Chondrocyte (in vitro differentiated cells): ENCODE measurements around the gene KLK11. TPM values are rescaled to one million over a fixed set of nuclear protein-coding genes. Genes with fewer than 3 reads are reported as not detected.

Experiments used
- DNase-seq: peaks from one replicate; pipeline ENCODE4 v3.0.0; 2021; ENCODE audit warnings: mixed read lengths, low spot score
- H3K27ac Mint-ChIP-seq: one replicate; pipeline ENCODE4 v1.8.0; 2021; ENCODE audit warnings: mild to moderate bottlenecking, moderate library complexity, mixed read lengths; ENCODE audit not compliant: unreplicated experiment
- H3K27me3 Mint-ChIP-seq: 2 replicates; pipeline ENCODE4 v1.8.0; 2021; ENCODE audit warnings: low read depth, mixed read lengths
- H3K36me3 Mint-ChIP-seq: 2 replicates; pipeline ENCODE4 v1.8.0; 2021; ENCODE audit warnings: low read depth, mixed read lengths
- H3K4me1 Mint-ChIP-seq: 2 replicates; pipeline ENCODE4 v1.8.0; 2021; ENCODE audit warnings: low read depth, mild to moderate bottlenecking, mixed read lengths
- H3K4me3 Mint-ChIP-seq: one replicate; pipeline ENCODE4 v1.8.0; 2021; ENCODE audit warnings: mild to moderate bottlenecking, moderate library complexity, mixed read lengths; ENCODE audit not compliant: unreplicated experiment
- H3K9me3 Mint-ChIP-seq: 2 replicates; pipeline ENCODE4 v1.8.0; 2021; ENCODE audit warnings: low read depth, mixed read lengths
- total RNA-seq: library from RNA; stranded (reverse); gene quantifications from 3 replicates; pipeline ENCODE4 v1.2.1, GENCODE V29; 2021
- TF ChIP-seq, protein P1 (sequence below): fragments of 200-600 bp; sonication (generic); IDR thresholded peaks from 2 replicates; pipeline ENCODE4 v1.5.0; 2021; ENCODE audit warnings: antibody characterized with exemption, mild to moderate bottlenecking, moderate library complexity

KLK11 gene
- total RNA-seq, 1 donor from 2014 or later: not detected

DNA sequence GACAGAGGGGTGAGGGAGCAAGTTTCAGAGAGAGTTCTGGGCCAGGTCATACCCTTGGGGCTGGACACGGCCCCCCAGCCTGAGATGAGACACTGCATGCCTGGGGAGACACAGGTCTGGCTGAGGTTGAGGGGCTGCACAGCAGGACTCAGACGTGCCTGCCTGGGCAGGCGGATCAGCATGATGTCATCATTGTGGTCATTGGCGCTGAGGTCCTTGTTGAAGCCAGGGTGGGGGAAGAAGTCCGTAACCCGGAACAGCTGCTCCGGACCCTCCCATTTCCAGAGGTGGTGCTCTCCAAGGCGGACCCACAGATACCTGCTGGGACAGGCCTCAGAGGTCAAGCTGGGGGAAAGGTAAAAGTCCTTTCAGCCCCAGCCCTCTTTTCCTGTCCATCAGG is 20.0 kb downstream of the KLK11 start:
- no peaks in the 10 kb centered on the region for H3K9me3 Mint-ChIP-seq
- no peaks in the 10 kb centered on the region for H3K4me1 Mint-ChIP-seq
- no peak overlapping the region for H3K27ac Mint-ChIP-seq

DNA sequence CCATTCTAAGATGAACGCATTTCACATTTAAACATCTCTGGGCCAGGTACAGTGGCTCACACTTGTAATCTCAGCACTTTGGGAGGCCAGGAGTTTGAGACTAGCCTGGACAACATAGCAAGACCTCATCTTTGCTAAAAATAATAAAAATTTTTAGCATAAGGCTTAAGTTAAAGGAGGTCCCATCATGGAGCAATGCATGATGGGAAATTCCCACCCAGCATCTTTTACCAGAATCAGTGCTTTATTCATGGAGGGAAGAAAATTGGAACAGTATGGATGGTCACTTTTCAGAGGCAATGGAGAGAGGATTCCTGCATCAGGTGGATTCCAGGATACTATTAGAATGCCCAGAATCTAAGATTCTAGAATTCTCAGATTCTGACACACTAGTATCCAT is 21.2 kb downstream of the KLK11 start:
- no peaks in the 10 kb centered on the region for H3K9me3 Mint-ChIP-seq
- peaks cover 29% of the 10 kb centered on the region for H3K27me3 Mint-ChIP-seq
- no peak overlapping the region for H3K27ac Mint-ChIP-seq
- TF ChIP-seq, protein P1, sequence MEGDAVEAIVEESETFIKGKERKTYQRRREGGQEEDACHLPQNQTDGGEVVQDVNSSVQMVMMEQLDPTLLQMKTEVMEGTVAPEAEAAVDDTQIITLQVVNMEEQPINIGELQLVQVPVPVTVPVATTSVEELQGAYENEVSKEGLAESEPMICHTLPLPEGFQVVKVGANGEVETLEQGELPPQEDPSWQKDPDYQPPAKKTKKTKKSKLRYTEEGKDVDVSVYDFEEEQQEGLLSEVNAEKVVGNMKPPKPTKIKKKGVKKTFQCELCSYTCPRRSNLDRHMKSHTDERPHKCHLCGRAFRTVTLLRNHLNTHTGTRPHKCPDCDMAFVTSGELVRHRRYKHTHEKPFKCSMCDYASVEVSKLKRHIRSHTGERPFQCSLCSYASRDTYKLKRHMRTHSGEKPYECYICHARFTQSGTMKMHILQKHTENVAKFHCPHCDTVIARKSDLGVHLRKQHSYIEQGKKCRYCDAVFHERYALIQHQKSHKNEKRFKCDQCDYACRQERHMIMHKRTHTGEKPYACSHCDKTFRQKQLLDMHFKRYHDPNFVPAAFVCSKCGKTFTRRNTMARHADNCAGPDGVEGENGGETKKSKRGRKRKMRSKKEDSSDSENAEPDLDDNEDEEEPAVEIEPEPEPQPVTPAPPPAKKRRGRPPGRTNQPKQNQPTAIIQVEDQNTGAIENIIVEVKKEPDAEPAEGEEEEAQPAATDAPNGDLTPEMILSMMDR: no peak
- no peaks in the 10 kb centered on the region for H3K36me3 Mint-ChIP-seq
- no peak for DNase-seq
- H3K4me1 Mint-ChIP-seq: no peaks in the 10 kb centered on the region
- H3K4me3 Mint-ChIP-seq: no peak overlapping the region

More for the DNA sequence above, 20.0 kb downstream of the KLK11 start:
- no peak for DNase-seq
- Mint-ChIP-seq H3K4me3 (no peak overlapping the region), H3K36me3 (no peaks in the 10 kb centered on the region), H3K27me3 (peaks cover 31% of the 10 kb centered on the region)
- TF ChIP-seq, protein P1: no peak

DNA sequence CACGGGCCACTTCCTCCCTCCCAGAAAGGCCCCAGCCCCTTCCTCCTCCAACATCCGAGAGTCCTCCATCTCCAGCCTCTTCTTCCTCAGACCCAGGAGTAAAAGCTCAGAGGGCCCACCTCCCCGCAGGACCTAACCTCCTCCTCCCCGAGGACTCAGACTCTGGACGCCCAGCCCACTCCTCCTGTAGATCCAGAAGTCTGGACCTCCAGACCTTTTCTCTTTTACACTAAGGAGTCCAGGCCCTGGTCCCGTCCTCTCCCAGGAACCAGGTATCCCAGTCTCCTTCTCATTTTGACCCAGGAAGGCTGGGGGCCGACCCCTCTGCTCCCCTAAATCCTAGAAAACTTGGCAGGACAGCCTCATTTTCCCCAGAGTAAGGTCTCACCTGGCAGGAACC is 23.1 kb downstream of the KLK11 start:
- H3K27me3 Mint-ChIP-seq: peaks cover 19% of the 10 kb centered on the region
- no peaks in the 10 kb centered on the region for H3K9me3 Mint-ChIP-seq
- H3K36me3 Mint-ChIP-seq: no peaks in the 10 kb centered on the region
- H3K27ac Mint-ChIP-seq: no peak overlapping the region
- no peak for DNase-seq
- H3K4me3 Mint-ChIP-seq: no peak overlapping the region
- TF ChIP-seq, protein P1: no peak
- H3K4me1 Mint-ChIP-seq: no peaks in the 10 kb centered on the region

DNA sequence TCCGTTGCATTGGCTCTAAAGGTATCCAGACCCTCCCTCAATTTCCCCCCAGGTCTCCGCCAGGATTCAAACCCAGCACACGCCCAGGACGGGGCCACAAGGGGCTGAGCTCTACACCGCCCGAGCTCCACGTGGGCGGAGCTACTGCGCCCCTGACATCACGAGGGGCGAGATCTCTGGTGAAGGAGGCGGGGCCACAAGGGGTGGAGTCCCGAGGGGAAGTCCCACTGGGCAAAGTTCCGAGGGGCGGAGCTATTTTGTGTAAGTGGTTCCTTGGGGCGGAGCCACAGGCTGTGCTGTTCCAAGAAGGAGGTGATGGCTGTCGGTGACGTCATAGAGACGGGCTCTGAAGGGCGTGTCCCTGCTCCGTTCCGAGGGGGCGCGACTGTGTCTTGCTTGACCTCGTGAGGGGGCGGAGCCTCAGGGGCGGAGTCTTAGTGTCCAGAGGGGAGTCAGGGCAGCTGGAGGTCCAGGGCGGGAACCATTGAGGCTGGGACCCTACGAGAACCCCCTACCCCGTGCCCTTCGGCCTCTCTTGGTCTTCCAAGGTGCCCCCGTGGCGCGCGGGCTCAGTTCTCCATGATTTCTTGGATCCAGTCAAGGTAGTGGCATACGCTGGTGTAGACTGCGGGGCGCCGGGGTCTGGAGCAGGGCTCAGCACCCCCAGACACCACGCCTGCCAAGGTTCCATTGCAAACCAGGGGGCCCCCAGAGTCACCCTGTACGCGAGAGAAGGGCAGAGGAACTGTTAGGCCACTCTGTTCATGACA is 23.7 kb downstream of the KLK11 start:
- Mint-ChIP-seq H3K4me3 (no peak overlapping the region), H3K4me1 (no peaks in the 10 kb centered on the region), H3K9me3 (no peaks in the 10 kb centered on the region), H3K36me3 (no peaks in the 10 kb centered on the region), H3K27ac (no peak overlapping the region), H3K27me3 (peaks cover 19% of the 10 kb centered on the region)
- TF ChIP-seq, protein P1: no peak
- DNase-seq: no peak

DNA sequence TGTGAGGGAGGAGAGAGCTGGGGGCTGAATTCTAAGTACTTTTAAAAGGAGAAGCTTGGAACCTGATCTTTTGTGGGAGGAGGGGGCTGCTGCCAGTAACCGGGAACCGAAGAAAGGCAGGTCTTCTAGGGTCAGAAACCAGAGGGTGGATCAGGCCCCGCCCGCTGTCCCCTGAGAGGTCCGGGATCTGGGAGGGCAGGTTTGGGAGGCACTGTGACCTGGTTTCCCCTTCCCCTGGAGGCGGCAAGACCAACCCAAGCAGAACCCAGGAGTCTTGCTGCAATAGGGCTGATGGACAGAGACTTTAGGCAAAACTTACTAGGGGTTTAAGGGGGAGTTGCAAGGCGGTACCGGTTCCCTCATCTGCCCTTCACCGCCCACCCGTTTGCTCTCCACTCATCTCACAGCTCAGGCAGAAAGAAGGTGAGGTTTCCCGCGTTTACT is 24.3 kb downstream of the KLK11 start:
- Mint-ChIP-seq H3K27ac (no peak overlapping the region), H3K4me3 (no peak overlapping the region), H3K36me3 (no peaks in the 10 kb centered on the region), H3K4me1 (no peaks in the 10 kb centered on the region), H3K27me3 (peaks cover 19% of the 10 kb centered on the region), H3K9me3 (no peaks in the 10 kb centered on the region)
- TF ChIP-seq, protein P1: no peak
- no peak for DNase-seq
